ENCODE data around the gene PRAMEF25.
"Not testable (repeated sequence)": the region's sequence is repeated elsewhere in the genome, so short reads cannot be mapped to it uniquely, and the experiment has no call there.

PRAMEF25 gene

DNA sequence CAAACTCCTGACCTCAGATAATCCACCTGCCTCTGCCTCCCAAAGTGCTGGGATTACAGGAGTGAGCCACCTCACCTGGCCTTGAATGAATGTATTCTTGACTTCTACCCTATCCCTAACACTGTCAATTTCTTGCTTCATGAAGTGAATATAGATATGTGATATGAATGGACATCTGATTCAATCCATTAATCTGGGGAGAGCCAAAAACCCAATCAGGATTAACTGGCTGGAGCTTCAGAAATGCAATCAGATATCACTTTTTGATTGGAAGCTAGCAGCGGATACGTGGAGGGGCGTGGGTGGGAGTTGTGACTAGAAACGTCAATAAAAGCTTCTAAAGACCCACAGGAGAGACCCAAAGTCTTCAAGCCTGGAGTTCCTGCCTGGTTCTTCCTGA is at the start of gene PRAMEF25:
TSS of gene PRAMEF25 (plus strand) at position 301 of the 400 bp plus-strand sequence. CDS start 2,920 bp downstream, outside the sequence.
- DNase-seq = not testable (repeated sequence)

GRCh38 chr1:13056475-13056874 is 14.1 kb upstream of the PRAMEF25 start, which contains the start of gene PRAMEF27:
TSS of gene PRAMEF27 (minus strand) at chr1:13056575. CDS start at chr1:13053659, 2,916 bp downstream.
- not testable (repeated sequence) for DNase-seq

- DNase-seq = not testable (repeated sequence)
Observed at GRCh38 chr1:13116754-13117153, 46.2 kb downstream of the PRAMEF25 start, which contains the start of gene HNRNPCL2. TSS of gene HNRNPCL2 (minus strand) at chr1:13116854. CDS start at chr1:13116400, 454 bp downstream.
